ENCODE results near the gene GALNTL6.
"Not testable (repeated sequence)": the region's sequence is repeated elsewhere in the genome, so short reads cannot be mapped to it uniquely, and the experiment has no call there.

Gene GALNTL6

DNA sequence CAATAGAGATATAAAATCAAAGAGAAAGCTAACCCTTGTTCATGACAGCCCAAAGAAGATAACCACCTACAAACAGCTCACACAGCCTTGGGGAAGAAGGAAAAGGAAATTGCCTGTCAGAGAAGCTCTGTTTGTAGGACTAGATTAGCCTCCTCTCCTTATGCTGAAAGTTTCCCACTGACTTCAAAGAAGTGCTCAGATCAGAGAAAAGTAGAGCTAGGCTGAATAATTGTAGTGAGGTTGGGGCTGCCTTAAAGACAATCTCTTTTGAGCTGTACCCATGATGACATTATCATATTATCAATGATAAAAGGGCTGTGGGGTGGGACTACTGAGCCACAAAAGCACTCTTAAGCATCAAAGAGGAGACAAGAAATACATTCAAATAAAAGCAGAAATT lies 1132.4 kb downstream of the GALNTL6 start:
- DNase-seq: no peak
- no peak for TF ChIP-seq GATA1 (IDR thresholded peaks at IDR 0.05; ENCODE audit: low read depth, low read length)

- DNase-seq: no peak
- TF ChIP-seq POLR2A (IDR thresholded peaks at IDR 0.05; ENCODE audit: low read length) (no peak), GATA1 (IDR thresholded peaks at IDR 0.05; ENCODE audit: low read depth, low read length) (no peak)
Measured at GRCh38 chr4:172946503-172946902, 1133.3 kb downstream of the GALNTL6 start.

DNA sequence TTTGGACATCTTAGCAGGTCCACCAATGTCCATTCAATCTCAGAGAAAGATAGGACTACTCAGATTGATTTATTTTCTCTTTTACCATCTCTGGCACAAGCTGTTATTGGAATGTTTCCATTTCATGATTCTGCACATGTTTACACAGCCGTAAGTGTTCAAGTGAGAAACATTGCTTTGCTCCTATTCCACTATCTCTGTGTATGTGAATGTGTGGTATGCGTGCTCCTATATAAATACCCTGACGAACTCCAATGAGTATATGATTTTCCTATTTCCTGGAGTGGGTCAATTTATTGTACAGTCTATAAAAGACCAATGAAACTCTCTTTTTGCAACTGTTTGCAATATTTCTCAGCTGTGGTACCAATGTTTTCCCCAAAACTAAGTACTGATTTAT lies 1134.4 kb downstream of the GALNTL6 start:
- no peak for DNase-seq
- TF ChIP-seq POLR2A (IDR thresholded peaks at IDR 0.05; ENCODE audit: low read length) (no peak), GATA1 (IDR thresholded peaks at IDR 0.05; ENCODE audit: low read depth, low read length) (no peak)

GRCh38 chr4:172950990-172951389 lies 1137.8 kb downstream of the GALNTL6 start:
- TF ChIP-seq POLR2A (IDR thresholded peaks at IDR 0.05; ENCODE audit: low read length) (no peak), GATA1 (IDR thresholded peaks at IDR 0.05; ENCODE audit: low read depth, low read length) (no peak)
- no peak for DNase-seq

DNA sequence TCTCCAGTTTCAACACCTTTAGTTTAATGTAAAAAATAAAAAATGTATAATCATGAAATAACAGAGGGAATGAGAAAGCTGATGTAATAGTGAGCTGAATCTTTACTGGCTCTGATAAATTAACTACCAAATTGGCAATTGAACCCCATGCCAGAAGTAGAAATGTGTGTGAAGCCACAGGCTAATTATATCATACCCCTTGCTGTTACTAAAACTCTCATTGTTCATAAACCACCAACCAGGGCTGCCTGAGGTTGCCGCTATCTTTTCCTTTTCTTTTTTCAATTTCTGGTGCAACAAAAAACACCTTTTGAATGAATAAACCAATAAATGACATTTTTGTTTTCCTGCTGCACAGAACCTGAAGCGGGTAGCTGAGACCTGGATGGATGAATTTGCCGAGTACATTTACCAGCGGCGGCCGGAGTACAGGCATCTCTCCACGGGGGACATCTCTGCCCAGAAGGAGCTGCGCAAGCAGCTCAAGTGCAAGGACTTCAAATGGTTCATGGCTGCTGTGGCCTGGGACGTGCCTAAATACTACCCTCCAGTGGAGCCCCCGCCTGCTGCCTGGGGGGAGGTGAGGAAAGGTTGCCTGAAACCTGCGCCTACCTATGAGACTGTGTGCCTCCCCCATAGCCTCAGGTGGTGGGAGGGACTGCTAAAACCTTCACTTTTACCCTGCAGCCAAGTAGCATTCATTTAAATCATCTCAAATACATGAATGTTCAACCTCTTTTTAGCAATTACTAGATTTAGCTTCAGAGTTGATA lies 1138.7 kb downstream of the GALNTL6 start:
- no peak for DNase-seq
- TF ChIP-seq GATA1 (IDR thresholded peaks at IDR 0.05; ENCODE audit: low read depth, low read length) (no peak), POLR2A (IDR thresholded peaks at IDR 0.05; ENCODE audit: low read length) (no peak)

DNA sequence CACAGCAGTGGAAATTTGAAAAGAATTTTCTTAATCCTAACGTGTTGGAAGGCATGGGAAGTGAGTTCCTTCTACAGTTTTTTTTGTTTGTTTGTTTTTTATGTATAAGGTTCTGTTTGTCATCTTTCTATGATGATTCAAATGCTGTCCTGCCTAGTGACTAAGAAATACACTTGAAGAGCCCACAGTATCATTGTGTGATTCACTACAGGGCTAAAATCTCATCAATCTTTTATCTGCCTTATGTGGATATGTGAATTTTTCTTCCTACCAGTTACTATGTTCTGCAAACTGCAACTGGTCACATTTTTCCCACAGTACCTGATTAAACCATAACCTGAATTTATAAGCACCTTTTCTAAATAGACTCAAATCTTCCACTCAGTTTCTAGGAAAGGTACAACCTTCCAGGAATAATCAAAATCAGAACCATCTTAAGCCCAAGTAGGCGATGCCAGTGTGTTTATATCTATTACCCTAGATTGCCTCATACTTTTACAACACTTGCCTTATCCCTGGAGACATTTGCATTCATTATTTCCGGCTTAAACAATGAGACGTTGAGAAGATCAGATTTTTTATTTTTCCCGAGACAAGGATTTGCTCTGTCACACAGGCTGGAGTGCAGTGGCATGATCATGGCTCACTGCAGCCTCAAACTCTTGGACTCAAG lies 1140.8 kb downstream of the GALNTL6 start:
- TF ChIP-seq POLR2A (IDR thresholded peaks at IDR 0.05; ENCODE audit: low read length) (no peak), GATA1 (IDR thresholded peaks at IDR 0.05; ENCODE audit: low read depth, low read length) (no peak)
- no peak for DNase-seq

DNA sequence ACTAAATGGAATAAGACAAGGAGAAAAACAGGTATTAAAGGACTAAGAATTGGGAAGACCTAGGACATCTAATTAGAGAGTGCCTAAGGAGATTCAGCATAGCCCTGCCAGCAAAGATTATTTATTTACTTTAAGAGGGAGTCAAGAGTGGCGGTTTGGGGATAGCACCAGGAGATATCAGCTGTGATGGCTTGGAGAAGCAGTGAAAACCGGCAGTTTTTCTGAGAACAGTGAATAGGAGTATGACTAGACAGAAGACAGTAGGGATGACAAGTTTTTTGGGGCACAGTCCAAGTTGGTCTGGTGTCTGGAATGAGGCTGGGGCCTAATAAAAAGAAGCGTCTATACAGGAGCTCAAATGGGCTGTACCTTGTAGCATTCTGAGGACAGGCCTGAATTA lies 1143.1 kb downstream of the GALNTL6 start:
- not testable (repeated sequence) for DNase-seq

GRCh38 chr4:172957216-172957615 lies 1144.0 kb downstream of the GALNTL6 start:
- no peak for TF ChIP-seq GATA1 (IDR thresholded peaks at IDR 0.05; ENCODE audit: low read depth, low read length)
- no peak for TF ChIP-seq POLR2A (IDR thresholded peaks at IDR 0.05; ENCODE audit: low read length)
- DNase-seq: no peak

- no peak for DNase-seq
- no peak for TF ChIP-seq POLR2A (IDR thresholded peaks at IDR 0.05; ENCODE audit: low read length)
- no peak for TF ChIP-seq GATA1 (IDR thresholded peaks at IDR 0.05; ENCODE audit: low read depth, low read length)
Measured at GRCh38 chr4:172962564-172963353, 1149.6 kb downstream of the GALNTL6 start.

GRCh38 chr4:172963498-172964294 lies 1150.5 kb downstream of the GALNTL6 start:
- TF ChIP-seq GATA1 (IDR thresholded peaks at IDR 0.05; ENCODE audit: low read depth, low read length) (no peak), POLR2A (IDR thresholded peaks at IDR 0.05; ENCODE audit: low read length) (no peak)

GRCh38 chr4:172970189-172970588 lies 1157.0 kb downstream of the GALNTL6 start:
- peak in 1 of 2 experiments; percentile 4 for DNase-seq

More at GRCh38 chr4:172963498-172964294, 1150.5 kb downstream of the GALNTL6 start:
- no peak for DNase-seq

- TF ChIP-seq GATA1 (IDR thresholded peaks at IDR 0.05; ENCODE audit: low read depth, low read length) (no peak), POLR2A (IDR thresholded peaks at IDR 0.05; ENCODE audit: low read length) (no peak)
- no peak for DNase-seq
Measured at GRCh38 chr4:172974586-172974985, 1161.4 kb downstream of the GALNTL6 start.

DNA sequence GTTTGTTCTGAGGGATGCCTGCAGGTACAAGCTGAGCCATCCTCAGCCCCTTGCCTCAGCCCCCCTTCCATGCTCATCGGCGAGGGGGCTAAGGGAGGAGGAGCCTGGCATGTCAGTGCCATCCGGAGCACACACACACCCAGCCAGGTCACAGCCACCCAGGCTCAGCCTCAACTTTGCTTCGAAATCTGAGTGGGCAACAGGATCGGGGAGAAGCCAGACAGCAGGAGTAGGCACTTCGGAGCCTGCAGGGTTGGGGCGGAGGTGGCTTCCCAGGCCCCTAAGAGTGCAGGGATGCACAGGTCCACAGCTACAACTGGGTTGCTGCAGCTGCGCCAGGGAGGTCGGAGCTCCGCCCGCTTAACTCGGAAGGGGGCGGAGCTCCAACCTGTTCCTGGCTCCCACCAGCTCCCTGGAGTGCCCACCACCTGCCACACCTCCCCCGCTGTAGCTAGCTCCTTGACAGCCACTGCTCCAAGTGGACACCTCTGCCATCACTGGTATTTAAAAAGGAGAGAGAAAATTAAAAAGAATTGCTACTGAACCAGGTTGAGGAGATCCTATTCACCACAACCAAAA lies 1162.5 kb downstream of the GALNTL6 start:
- TF ChIP-seq POLR2A (IDR thresholded peaks at IDR 0.05; ENCODE audit: low read length) (no peak), GATA1 (IDR thresholded peaks at IDR 0.05; ENCODE audit: low read depth, low read length) (no peak)
- no peak for DNase-seq

DNA sequence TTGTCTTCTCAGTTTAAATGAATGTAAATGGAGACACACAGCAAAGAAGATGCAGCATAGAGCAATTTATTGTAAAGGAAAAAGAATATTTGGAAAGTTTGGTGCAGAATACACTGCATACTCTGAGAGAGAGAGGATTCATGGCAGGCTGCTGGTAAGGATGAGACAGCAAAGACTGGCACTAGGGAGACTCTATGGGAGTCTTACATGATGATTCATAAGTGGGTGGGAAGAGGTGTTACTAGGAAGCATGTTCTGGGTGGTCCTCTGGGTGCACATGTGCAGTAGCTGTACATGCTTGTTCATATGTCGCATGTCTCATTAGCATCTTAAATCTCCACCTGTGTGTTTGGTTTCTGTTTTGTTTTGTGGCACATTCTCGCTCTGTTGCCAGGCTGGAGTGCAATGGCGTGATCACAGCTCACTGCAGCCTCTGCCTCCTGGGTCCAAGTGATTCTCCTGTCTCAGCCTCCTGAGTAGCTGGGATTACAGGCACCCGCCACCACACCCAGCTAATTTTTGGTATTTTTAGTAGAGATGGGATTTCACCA lies 1164.4 kb downstream of the GALNTL6 start:
- DNase-seq: peak in 1 of 2 experiments; percentile 24
